HL-60 (cell line): ENCODE results near the gene LINC00305.

Experiments used
- DNase-seq, 2 experiments: peaks; one replicate each; pipeline ENCODE4 v3.0.0-alpha.2; 2010 to 2020; ENCODE audit warnings: low read depth in 1 of 2, low spot score in 1 of 2
- H3K27ac ChIP-seq: fragments of 250-450 bp; sonication (Bioruptor Pico); replicated peaks from 2 replicates; pipeline ENCODE4 v1.5.1; 2020; ENCODE audit warnings: mild to moderate bottlenecking, moderate library complexity
- H3K27me3 ChIP-seq: fragments of 250-450 bp; sonication (Bioruptor Pico); 2 replicates; pipeline ENCODE4 v1.5.1; 2021; ENCODE audit warnings: mild to moderate bottlenecking, moderate library complexity; ENCODE audit not compliant: insufficient read depth, poor library complexity, severe bottlenecking
- H3K4me3 ChIP-seq: replicated peaks from 2 replicates; pipeline ENCODE4 v1.5.1; 2011; ENCODE audit warnings: mild to moderate bottlenecking, control low read depth, low read length; ENCODE audit not compliant: insufficient read depth
- CTCF ChIP-seq: IDR thresholded peaks from one replicate; pipeline ENCODE4 v1.5.1; 2011; ENCODE audit warnings: low read length, control low read depth, inconsistent platforms; ENCODE audit not compliant: insufficient read depth
- GABPA ChIP-seq: IDR thresholded peaks from 2 replicates; pipeline ENCODE4 v1.6.1; 2012; ENCODE audit warnings: low read depth
- POLR2AphosphoS5 ChIP-seq: IDR thresholded peaks from 2 replicates; pipeline ENCODE4 v1.6.1; 2012; ENCODE audit warnings: low read depth
- REST ChIP-seq: IDR thresholded peaks from 2 replicates; pipeline ENCODE4 v1.6.1; 2012; ENCODE audit warnings: low read depth; ENCODE audit not compliant: insufficient replicate concordance
- SPI1 ChIP-seq: IDR thresholded peaks from 2 replicates; pipeline ENCODE4 v1.6.1; 2012; ENCODE audit warnings: low read depth, mild to moderate bottlenecking, borderline replicate concordance

The LINC00305 gene

GRCh38 chr18:64183665-64184064 is 34.8 kb upstream of the LINC00305 start:
- Histone ChIP-seq H3K27ac (no peak overlapping the region), H3K4me3 (no peak overlapping the region), H3K27me3 (peaks cover 5% of the 10 kb centered on the region)
- TF ChIP-seq GABPA (no peak), REST (no peak)
- no peak for DNase-seq

GRCh38 chr18:64180617-64181016 is 31.7 kb upstream of the LINC00305 start:
- Histone ChIP-seq H3K4me3 (no peak overlapping the region), H3K27ac (no peak overlapping the region), H3K27me3 (peaks cover 2% of the 10 kb centered on the region)
- TF ChIP-seq CTCF (no peak), POLR2AphosphoS5 (no peak), REST (no peak), GABPA (no peak), SPI1 (no peak)
- DNase-seq = no peak

GRCh38 chr18:64180171-64180570 is 31.3 kb upstream of the LINC00305 start:
- Histone ChIP-seq H3K27me3 (peaks cover 2% of the 10 kb centered on the region), H3K27ac (no peak overlapping the region), H3K4me3 (no peak overlapping the region)
- DNase-seq = no peak
- TF ChIP-seq GABPA = no peak
- no peak for TF ChIP-seq CTCF
- TF ChIP-seq SPI1 = no peak
- TF ChIP-seq POLR2AphosphoS5 = no peak
- no peak for TF ChIP-seq REST
